Measurements from ENCODE around the gene L3MBTL3.

Gene L3MBTL3

DNA sequence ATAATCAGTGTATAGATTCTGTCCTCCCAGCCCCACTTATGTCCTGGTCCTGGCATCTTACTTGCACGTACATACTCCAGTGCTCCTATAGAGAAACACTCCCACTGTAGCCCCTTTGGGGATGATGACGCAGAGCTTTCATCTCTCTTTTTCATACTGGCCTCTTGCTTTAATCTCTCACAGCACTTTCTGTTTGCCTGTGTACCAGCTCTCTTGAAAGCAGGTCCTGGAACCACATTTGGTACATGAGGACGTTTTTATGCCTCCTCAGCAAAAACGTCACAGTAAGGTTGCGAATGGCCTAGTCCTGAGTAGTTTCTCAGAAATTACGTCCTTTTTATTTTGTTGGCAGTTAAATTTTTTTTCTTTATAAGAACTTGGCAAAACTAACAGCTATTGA is 10.8 kb downstream of the L3MBTL3 start:
- DNase-seq: no peak

GRCh38 chr6:130032758-130033340 is 14.5 kb downstream of the L3MBTL3 start:
- DNase-seq: no peak

DNA sequence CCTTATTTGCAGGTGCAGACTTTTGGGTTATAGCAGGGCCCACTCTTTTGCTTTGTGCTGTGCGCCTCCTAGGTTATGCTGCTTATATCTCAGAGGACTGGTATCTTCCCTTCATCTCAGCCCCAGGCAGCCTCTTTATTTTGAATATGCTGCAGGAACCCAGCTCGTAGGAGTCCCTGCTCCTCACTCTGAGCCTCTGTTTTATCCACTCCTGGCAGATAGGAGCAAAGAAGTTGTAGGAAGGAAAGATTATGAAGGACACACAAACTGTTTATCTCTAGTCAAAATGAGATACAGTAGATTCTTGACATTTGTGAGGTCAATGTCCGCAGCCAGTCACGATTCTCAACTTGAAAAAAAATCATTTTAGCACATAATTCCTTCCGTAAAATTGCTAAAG is 15.6 kb downstream of the L3MBTL3 start:
- no peak for DNase-seq

DNA sequence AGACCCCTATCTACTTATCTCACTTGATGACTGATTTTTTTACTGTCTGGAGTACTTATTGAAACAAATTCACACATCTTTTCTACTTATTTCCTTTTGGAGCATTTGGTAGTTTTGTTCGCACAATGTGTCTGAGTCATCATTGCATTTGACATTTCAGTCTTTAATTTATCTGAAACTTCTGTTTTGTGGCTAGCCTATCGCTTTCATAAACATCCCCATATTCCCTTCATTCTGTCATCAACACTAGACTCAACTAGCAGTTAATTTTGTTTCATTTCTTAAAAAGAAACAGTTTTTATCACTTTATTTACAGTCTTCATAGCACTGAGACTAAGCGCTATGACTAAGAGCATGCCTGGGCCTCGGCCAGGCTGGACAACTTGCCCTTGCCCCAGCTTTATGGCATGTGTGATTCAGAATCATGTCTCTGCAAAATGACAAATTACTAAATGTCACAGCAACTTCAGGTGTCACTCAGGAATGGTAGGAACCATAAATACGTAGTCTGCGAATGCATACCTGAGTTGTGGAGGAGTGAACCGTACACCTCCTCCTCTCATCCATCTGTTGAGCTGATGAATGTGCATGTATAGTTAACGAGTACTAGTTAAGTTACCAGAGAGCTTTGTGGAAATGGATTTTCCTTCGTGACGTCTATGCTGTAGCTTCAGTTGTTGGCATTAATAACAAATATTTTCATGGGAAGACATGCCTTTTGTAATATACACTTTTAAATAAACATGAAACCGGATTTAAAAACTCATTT is 16.2 kb downstream of the L3MBTL3 start:
- no peak for DNase-seq

GRCh38 chr6:130035211-130035610 is 16.8 kb downstream of the L3MBTL3 start:
- DNase-seq: no peak

DNA sequence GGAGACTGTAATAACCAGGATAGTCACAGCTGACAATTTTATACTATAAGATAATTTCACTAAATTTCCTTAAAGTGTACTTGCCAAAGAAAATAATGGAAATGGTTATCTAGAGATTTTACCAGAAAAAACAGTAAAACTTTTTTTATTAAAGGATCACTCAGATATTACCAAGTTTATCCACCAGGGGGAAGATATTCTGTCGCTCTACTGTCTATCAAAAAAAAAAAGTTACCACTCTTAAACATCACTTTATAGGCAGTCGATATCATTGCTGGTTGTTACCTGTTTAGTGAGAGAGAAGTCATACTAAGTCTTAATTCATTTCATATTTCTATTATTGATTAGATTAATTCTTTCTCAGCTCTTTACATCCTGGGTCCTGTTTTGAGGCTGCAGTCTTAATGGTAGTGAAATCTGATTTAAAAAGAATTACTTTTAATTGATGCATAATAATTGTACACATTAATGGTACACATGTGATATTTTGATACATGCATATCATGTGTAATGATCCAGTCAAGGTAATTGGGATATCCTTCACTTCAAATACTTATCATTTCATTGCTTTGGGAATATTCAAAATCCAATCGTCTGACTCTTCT is 18.9 kb downstream of the L3MBTL3 start:
- DNase-seq: no peak

DNA sequence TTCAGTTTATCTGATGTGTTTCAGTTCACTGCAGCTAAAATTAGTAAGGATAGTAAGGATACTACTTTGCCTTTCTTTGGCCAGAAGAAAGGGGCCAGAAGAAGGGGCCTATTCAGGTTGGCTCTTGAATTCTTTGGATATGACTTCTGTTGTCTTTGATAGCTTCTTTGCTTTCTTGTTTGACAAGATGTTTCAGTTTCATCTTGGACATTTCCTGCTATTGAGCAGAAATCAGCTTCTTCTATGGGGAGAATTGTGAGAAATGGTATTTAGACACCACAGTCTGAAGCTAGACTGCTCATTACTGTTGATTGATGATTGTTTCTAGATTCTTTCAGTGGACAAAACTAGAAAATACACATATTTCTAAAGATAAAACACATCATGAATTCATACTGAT is 23.2 kb downstream of the L3MBTL3 start:
- DNase-seq: no peak

GRCh38 chr6:130043344-130043743 is 25.0 kb downstream of the L3MBTL3 start:
- DNase-seq: no peak

- DNase-seq: no peak
Observed at GRCh38 chr6:130045622-130046021, 27.2 kb downstream of the L3MBTL3 start.

- no peak for DNase-seq
Observed at GRCh38 chr6:130046671-130047070, 28.3 kb downstream of the L3MBTL3 start.

- no peak for DNase-seq
Observed at GRCh38 chr6:130047088-130047995, 29.0 kb downstream of the L3MBTL3 start.

- no peak for DNase-seq
Observed at GRCh38 chr6:130050230-130050629, 31.8 kb downstream of the L3MBTL3 start.

DNA sequence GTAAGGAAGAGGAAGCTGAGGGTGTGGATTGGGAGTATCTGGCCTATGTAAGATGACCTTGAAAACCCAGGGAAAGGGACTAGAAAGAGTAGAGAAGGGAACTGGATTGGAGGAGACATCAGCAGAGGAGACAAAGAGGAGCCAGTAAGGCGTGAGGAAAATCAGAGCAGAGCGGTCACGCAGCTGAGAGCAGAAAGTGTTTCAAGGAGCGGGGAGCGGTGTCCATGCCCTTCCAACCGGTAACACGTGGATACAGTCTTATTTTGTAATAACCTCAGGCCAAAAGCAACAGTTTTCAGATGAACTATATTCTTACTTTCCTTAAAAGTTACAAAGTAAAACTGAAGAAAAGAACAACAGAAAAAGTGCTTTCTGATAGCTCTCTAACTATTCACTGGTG is 36.3 kb downstream of the L3MBTL3 start:
- no peak for DNase-seq

DNA sequence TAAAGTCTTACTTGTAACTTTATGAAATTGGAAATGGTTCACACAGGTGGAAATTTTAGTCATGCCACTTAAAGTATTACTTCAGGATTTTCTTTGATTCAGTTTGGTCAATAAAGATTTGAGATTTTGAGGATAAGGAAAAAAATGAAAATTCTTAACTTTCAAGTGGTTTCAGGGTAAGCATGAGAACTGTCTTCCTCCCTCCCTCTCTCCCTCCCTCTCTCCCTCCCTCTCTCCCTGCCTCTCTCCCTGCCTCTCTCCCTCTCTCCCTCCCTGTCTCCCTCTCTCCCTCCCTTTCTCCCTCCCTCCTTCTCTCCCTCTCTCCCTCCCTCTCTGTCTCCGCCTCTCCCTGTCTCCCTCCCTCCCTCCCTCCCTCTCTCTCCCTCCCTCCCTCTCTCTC is 36.9 kb downstream of the L3MBTL3 start:
- no peak for DNase-seq

- DNase-seq: no peak
Observed at GRCh38 chr6:130057495-130057894, 39.1 kb downstream of the L3MBTL3 start.

DNA sequence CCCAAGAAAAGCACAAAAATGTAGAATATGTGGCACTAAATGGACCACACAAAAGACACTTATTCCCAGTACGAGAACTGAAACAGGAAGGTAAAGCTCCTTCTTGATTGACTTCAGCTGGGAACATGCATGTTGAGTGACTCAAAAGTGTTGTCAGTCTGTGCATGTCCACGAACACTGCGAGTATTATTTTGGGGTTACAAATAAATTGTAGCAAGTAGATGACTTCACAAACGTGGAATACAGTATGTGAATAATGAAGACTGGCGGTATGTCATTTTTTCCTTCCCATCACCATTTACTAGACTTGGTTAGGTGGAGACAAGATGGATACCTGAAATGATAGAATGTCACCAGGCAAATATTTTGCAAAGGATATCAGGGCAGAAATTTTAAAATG is 45.4 kb downstream of the L3MBTL3 start:
- no peak for DNase-seq

DNA sequence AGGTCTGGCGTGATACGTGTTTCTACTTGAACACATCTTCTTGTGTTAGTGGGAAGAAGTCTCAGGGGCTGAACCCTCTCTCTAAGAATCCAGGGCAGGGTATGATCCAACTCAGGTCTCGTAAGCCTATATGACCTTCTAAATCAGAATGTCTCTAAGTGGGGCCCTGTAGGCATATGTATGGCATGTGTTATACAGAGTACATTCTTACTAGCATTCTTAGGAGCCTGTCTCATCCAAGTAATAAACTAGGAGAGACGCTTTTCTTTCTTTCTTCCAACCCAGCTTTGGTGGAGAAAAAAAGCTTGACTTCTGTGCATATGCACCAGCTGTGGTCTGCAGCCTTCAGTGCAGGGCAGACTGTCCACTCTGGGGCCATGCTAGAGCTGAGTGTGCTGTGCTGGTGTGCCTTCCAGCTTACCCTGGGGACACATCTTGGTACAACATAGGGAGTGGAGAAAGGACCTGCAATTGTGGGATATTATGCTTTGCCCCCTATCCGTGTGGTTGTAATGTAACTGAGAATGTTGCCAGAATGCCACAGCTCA is 47.3 kb downstream of the L3MBTL3 start:
- no peak for DNase-seq

- no peak for DNase-seq
Observed at GRCh38 chr6:130069485-130069884, 51.1 kb downstream of the L3MBTL3 start.

- no peak for DNase-seq
Observed at GRCh38 chr6:130070326-130070725, 51.9 kb downstream of the L3MBTL3 start.

DNA sequence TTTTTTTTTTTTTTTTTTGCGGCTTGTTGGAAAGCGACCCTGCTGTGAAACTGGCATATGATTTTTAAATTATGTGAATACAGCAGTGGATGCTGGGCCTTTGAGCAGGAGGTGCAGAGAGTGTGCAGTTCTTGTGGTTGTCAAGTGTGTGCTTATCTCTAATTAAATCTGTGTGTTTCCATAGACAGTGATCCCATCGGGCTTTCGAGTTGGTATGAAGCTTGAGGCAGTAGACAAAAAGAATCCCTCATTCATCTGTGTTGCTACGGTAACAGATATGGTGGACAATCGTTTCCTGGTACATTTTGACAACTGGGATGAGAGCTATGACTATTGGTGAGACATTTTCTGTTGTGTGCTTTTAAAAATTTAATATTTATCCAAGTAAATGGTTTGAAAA is 52.4 kb downstream of the L3MBTL3 start:
- no peak for DNase-seq

DNA sequence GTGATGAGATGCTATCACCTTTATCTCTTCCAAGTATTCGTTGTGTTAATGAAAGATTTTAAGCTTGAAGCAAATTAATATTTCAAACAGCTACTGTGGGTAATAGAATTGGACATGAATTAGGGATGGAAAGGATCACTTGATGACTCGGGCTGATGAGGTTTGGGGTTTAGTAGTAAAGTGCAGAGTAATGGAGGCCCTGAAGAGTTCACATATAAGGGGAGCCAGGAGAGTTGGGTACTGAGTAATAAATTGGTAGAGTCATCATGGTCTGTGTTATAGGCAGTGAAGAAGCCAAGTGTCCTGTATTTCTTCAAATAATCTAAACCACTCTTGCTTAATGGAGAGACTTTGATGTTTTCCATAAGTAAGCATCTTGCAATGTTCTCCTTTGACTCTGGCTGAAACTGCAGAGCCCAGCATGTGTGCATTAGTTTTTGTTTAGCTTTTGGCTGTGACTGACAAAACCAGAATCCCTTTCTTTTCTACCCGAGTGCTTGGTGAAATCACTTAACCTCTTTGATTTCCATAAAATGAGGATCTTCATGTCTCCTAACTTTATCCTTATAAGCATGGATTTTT is 57.6 kb downstream of the L3MBTL3 start:
- no peak for DNase-seq

DNA sequence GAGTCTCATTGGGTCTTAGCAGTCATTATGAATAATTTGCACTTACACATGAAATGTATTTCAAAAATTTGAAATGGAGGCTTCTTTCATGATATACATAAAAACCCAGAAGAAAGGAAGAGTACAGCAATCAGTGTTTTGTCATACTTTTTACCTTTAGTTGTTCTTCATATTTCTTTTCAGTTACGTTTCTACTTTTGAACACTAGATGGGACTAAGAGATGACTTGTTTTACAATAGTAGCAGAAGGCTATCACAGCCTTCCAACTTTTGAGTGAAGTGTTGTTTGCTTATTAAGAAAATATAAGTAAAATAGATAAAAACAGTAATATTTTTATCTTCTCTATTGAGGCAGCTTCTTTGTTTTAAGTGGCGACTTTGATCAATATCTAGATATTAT is 58.1 kb downstream of the L3MBTL3 start:
- DNase-seq: no peak

DNA sequence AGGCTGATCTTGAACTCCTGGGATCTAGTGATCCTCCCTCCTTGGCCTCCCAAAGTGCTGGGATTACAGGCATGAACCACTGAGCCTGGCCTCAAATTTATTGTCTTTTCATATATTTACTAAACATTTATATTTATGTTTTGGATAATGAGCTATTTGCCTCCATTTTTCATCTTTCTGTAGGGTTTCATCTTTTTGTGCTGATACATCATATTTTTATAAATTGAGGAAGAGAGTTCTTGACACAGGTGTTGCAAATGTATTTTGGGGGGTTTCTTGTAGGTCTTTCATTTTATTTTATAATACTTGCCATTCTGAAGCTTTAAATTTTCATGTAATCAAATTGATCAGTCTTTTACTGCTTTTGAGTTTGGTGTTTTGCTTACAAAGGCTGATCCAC is 72.4 kb downstream of the L3MBTL3 start:
- DNase-seq: no peak

Data from NCI-H748 treated with DMSO at 0.1 percent for 48 hours (cell line).